Stimulated activated CD4-positive, alpha-beta T cell treated with anti-CD3 and anti-CD28 coated beads, TNF-alpha, amount 100 ng/mL, for 1 hour (primary cell): Measurements from ENCODE around the gene GTF2IRD2.
"Not testable (repeated sequence)": the region's sequence is repeated elsewhere in the genome, so short reads cannot be mapped to it uniquely, and the experiment has no call there.

Source experiments
- DNase-seq, 3 donors: peaks; one replicate each; pipeline ENCODE4 v3.0.0-alpha.2; 2020; ENCODE audit warnings: low read depth in 3 of 3, low spot score in 1 of 3

The GTF2IRD2 gene

GRCh38 chr7:74850833-74851721 is at the start of gene GTF2IRD2:
Gene GTF2IRD2, minus strand, starts transcription at chr7:74851605. Its CDS starts 15,227 bp downstream, at chr7:74836378.
- peak in 1 of 3 donors; percentile 40 for DNase-seq

- peak; percentile 31 to 65 (median 58) for DNase-seq
Observed at GRCh38 chr7:74890158-74891123, 39.0 kb upstream of the GTF2IRD2 start.

- not testable (repeated sequence) for DNase-seq
Observed at GRCh38 chr7:74889518-74890129, 38.2 kb upstream of the GTF2IRD2 start.

DNA sequence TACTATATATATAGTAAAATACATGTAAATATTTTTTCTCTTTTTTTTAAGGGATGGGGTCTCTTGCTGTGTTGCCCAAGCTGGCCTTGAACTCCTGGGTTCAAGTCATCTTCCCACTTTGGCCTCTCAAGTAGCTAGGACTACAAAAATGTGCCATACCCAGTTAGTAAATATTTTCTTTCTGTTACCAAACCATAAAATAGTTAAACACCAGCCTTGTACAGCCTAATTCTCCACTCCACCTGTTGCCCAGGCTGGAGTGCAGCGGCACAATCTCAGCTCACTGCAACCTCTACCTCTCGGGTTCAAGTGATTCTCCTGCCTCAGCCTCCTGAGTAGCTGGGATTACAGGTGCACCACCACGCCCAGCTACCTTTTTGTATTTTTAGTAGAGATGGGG is 33.9 kb upstream of the GTF2IRD2 start:
- DNase-seq = not testable (repeated sequence)

GRCh38 chr7:74882110-74882509 is 30.7 kb upstream of the GTF2IRD2 start:
- not testable (repeated sequence) for DNase-seq

DNA sequence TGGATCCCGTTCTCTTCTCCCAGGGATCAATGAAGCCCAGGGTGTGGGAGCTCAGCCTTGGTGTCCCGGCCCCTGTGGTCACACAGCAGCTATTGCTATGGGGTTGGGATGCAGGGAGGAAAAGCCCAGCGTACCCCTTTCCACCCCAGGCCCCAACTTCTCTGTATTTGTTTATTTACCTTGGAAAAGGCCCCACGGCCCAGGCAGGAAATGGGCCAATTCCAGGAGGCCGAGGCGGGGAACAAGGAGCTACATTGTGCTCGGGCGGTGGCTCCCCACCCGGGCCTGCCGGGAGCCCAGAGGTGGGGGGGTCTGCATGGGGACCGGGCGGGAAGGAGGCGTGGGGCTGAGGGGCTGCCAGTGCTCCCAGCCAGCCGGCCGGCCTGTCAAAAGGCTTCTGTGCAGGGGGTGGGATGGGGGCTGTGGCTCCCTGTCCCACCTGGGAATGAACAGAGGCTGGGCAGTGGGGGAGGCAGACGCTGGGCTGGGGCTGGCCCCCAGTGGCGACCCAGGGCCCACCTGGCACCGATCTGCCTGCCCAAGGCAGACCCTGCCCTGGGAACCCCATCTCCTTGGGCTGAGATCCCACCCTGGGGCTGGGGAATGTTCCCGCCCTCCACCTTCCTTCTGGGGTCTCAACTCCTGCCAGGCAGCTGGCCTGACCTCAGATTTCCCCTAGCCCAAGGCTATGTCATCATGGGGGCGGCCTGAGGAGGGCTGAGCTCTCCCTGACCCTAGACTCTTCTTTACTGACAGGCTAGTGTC is 23.5 kb upstream of the GTF2IRD2 start:
- not testable (repeated sequence) for DNase-seq

- not testable (repeated sequence) for DNase-seq
Observed at GRCh38 chr7:74874104-74874747, 22.8 kb upstream of the GTF2IRD2 start.

GRCh38 chr7:74872542-74872941 is 21.1 kb upstream of the GTF2IRD2 start:
- not testable (repeated sequence) for DNase-seq

DNA sequence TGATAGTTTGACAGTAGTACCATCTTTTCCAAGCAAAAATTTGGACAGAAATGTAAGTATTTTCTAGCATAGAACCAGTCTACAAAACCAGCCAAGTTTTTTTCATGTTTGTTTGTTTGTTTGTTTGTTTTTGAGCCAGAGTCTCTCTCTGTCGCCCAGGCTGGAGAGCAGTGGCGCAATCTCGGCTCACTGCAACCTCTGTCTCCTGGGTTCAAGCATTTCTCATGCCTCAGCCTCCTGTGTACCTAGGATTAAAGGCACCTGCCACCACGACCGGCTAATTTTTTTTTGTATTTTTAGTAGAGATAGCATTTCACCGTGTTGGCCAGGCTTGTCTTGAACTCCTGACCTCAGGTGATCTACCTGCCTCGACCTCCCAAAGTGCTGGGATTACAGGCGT is 14.4 kb upstream of the GTF2IRD2 start:
- not testable (repeated sequence) for DNase-seq

DNA sequence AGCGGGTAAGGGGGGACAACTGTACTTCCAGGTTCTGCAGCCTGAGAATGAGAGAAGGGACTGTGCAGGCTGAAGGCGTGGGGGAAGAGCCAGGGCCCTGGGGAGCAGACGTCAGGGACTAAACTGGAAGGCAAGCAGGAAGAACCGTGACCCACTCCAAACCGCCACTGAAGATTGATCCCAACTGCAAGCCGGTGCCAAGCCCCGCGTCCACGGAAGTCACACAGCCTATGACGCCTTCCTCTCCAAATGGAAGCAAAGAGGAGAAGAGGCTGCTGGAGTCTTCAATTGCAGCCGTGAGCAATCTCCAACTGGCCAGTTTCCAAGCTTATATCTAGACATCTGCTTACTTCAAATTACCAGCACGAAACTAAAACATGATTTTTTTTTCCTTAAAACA is 1.6 kb downstream of the GTF2IRD2 start:
- not testable (repeated sequence) for DNase-seq

GRCh38 chr7:74830411-74830810 is 21.0 kb downstream of the GTF2IRD2 start:
- DNase-seq = not testable (repeated sequence)

DNA sequence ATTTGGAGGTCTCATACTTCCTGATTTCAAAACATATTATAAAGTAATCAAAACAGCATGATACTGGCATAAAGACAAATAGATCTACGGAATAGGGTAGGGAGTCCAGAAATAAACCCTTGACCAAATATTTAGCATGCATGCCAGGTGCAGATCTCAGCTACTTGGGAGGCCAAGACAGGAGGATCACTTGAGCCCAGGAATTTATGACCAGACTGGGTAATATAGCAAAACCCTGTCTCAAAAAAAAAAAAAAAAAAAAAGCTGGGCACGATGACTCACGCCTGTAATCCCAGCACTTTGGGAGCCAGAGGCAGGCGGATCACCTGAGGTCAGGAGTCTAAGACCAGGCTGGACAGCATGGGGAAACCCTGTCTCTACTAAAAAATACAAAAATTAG is 21.4 kb downstream of the GTF2IRD2 start:
- not testable (repeated sequence) for DNase-seq

DNA sequence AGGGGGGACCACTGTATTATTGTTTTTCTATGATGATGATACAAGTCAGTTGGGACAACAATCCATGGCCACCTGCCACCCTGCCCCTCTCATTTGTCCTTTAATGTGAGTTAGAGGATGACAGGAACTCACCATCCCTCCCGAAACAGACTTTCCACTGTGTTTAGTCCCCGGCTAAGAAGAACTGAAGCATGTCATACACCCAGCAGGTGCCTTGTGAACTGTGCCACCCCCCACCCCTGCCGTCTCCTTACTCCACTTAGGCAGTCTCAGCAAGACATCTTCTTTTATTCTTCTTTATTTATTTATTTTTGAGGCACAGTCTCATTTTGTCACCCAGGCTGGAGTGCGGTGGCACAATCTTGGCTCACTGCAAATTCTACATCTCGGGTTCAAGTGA is 30.1 kb downstream of the GTF2IRD2 start:
- DNase-seq = not testable (repeated sequence)

DNA sequence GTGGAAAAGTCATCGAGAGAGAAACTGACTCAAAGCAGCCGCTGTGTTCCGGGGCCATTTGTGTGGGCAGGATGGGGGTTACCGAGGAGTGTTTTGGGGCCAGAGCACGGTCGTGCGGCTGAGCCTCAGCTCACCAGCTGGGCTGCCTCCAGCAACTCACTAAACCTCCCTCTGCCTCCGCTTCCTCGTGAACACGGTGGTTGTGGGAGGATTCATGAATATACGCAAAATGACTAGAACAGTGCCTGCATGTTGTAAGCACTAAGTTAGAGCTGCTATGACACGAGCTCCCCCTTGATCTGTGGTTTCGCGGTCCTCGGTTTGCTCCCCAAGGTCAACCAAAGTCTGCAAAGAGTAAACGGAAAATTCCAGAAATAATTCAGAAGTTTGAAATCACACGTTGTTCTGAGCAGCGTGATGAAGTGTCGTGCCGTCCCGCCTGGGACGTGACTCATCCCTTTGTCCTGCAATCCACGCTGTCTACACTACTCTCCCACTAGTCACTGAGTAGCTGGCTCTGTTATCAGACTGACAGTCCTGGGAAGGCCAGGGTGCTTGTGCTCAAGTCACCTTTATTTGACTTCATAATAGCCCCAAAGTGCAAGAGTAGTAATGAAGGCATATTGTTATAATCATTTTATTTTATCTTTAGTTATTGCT is 31.1 kb downstream of the GTF2IRD2 start:
- DNase-seq = not testable (repeated sequence)

DNA sequence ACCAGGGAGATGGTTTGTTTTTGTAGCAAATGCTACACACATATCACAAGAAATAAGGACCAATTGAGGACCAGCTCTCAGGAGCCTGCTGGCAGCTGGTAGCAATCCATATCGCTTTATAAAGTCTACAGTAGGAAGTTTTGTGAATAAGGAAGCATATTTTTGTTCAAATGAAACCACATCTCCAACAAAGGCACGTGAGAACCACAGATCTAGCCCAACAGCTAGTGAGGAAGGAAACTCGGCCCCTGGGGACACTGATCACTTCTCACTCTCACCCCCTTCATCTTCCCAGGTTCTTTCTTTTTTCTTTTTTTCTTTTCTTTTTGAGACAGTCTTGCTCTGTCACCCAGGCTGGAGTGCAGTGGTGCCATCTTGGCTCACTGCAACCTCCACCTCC is 35.5 kb downstream of the GTF2IRD2 start:
- DNase-seq = not testable (repeated sequence)

DNA sequence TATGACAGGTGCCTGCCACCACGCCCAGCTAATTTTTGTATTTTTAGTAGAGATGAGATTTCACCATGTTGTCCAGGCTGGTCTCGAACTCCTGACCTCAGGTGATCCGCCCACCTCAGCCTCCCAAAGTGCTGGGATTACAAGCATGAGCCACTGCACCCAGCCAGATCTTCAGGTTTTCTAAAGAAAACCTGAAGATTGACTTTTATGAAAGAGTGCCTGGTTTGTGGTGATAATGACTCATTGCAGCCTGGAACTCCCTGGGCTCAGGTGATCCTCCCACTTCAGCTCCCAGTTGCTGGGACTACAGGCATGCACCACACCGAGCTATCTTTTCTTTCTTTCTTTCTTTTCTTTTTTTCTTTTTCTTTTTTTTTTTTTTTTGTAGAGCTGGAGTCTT is 52.8 kb downstream of the GTF2IRD2 start:
- DNase-seq = not testable (repeated sequence)

DNA sequence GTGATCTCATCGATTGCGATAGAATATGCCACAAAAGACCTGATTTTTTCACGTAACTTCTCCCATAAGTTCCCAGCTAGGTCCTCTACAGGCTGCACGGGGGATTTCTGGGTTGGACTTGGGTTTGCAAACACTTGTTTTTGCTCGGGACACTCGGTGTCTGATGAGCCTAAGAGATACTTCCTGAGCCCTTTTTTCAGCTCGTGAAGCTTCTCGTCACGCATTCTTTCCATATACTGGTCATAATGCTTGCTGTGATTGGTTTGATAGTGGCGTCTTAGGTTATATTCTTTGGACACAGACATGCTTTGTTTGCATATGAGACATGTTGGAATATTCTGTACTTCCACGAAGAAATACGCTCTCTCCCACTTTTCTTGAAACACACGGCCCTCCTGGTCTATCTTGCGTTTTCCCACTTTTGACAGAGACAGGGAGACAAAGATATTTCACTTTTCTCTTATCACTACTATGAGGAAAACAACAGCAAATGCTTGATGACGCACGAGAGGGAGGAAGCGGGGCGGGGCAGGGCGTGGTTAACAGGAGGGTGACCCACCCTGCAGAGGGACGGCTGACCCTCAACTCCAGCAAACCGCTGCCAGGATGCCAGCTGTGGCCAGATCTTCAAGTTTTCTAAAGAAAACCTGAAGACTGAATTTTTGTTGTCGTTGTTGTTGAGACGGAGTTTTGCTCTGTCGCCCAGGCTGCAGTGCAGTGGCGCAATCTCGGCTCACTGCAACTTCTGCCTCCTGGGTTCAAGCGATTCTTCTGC is 53.4 kb downstream of the GTF2IRD2 start:
- not testable (repeated sequence) for DNase-seq

- not testable (repeated sequence) for DNase-seq
Observed at GRCh38 chr7:74789200-74789736, 62.1 kb downstream of the GTF2IRD2 start.
